WTC11 (cell line): ENCODE results near the gene PSORS1C1.

ENCODE experiments used
- ATF3 ChIP-seq: sonication (generic); formaldehyde crosslinking; conservative IDR thresholded peaks from 2 replicates; pipeline ENCODE4 v1.8.1; 2022; ENCODE audit warnings: mild to moderate bottlenecking, missing genetic modification reagents
- CREB1 ChIP-seq: sonication (generic); formaldehyde crosslinking; IDR thresholded peaks from 2 replicates; pipeline ENCODE4 v1.8.0; 2023; ENCODE audit warnings: mild to moderate bottlenecking, missing genetic modification reagents
- CREM ChIP-seq: sonication (generic); formaldehyde crosslinking; IDR thresholded peaks from 2 replicates; pipeline ENCODE4 v1.8.1; 2022; ENCODE audit warnings: mild to moderate bottlenecking, missing genetic modification reagents, moderate library complexity
- CTCF ChIP-seq: fragments of 200-600 bp; IDR thresholded peaks from 2 replicates; pipeline ENCODE4 v1.8.0; 2022; ENCODE audit warnings: antibody characterized with exemption
- ESRRA ChIP-seq: sonication (generic); formaldehyde crosslinking; IDR thresholded peaks from 2 replicates; pipeline ENCODE4 v1.8.1; 2022; ENCODE audit warnings: mild to moderate bottlenecking, missing genetic modification reagents, borderline replicate concordance
- MYBL2 ChIP-seq: sonication (generic); formaldehyde crosslinking; IDR thresholded peaks from 2 replicates; pipeline ENCODE4 v1.8.1; 2023; ENCODE audit warnings: mild to moderate bottlenecking, moderate library complexity, missing genetic modification reagents
- NFE2L1 ChIP-seq: sonication (generic); formaldehyde crosslinking; IDR thresholded peaks from 2 replicates; pipeline ENCODE4 v1.8.1; 2023; ENCODE audit warnings: missing genetic modification reagents
- NFYB ChIP-seq: sonication (generic); formaldehyde crosslinking; conservative IDR thresholded peaks from 2 replicates; pipeline ENCODE4 v1.8.0; 2022; ENCODE audit warnings: low read depth, missing genetic modification reagents
- NR3C1 ChIP-seq: sonication (generic); formaldehyde crosslinking; conservative IDR thresholded peaks from 2 replicates; pipeline ENCODE4 v1.8.1; 2023; ENCODE audit warnings: low read depth, mild to moderate bottlenecking, missing genetic modification reagents
- SP1 ChIP-seq: sonication (generic); formaldehyde crosslinking; conservative IDR thresholded peaks from 2 replicates; pipeline ENCODE4 v1.8.1; 2022; ENCODE audit warnings: missing genetic modification reagents
- ZNF219 ChIP-seq: sonication (generic); formaldehyde crosslinking; IDR thresholded peaks from 2 replicates; pipeline ENCODE4 v1.8.0; 2023; ENCODE audit warnings: missing genetic modification reagents, mild to moderate bottlenecking, borderline replicate concordance
- ZNF232 ChIP-seq: sonication (generic); formaldehyde crosslinking; IDR thresholded peaks from 2 replicates; pipeline ENCODE4 v1.8.0; 2022; ENCODE audit warnings: mild to moderate bottlenecking, missing genetic modification reagents
- ZNF423 ChIP-seq: fragments of 250-450 bp; sonication (Bioruptor Pico); IDR thresholded peaks from 2 replicates; pipeline ENCODE4 v2.1.2; 2022; ENCODE audit warnings: mild to moderate bottlenecking, moderate library complexity
- ZSCAN18 ChIP-seq: fragments of 250-450 bp; sonication (Bioruptor Pico); IDR thresholded peaks from 2 replicates; pipeline ENCODE4 v2.1.2; 2022; ENCODE audit warnings: mild to moderate bottlenecking, moderate library complexity

- TF ChIP-seq CTCF (no peak), ZSCAN18 (CRISPR knock-in tag) (no peak), ZNF219 (CRISPR knock-in tag) (no peak), CREB1 (CRISPR knock-in tag) (0 out of 2 replicates have a peak, but pooled peaks have one; percentile 20), NFYB (CRISPR knock-in tag) (no peak), NFE2L1 (CRISPR knock-in tag) (no peak), ZNF423 (CRISPR knock-in tag) (no peak), ATF3 (CRISPR knock-in tag) (no peak), ZNF232 (CRISPR knock-in tag) (no peak), MYBL2 (CRISPR knock-in tag) (no peak), ESRRA (CRISPR knock-in tag) (no peak), SP1 (CRISPR knock-in tag) (no peak), CREM (CRISPR knock-in tag) (no peak), NR3C1 (CRISPR knock-in tag) (no peak)
Measured at GRCh38 chr6:31158863-31159855, 44.6 kb downstream of the PSORS1C1 start.
